Mesenchymal stem cell (in vitro differentiated cells and primary cell): ENCODE data around the gene ITGA2.
"Not testable (repeated sequence)": the region's sequence is repeated elsewhere in the genome, so short reads cannot be mapped to it uniquely, and the experiment has no call there.

Source experiments
- DNase-seq: peaks from one replicate; pipeline ENCODE4 v3.0.0-alpha.2; 2013
- H2AFZ ChIP-seq: one replicate; pipeline ENCODE4 v1.6.1; 2013; ENCODE audit warnings: low read depth, mild to moderate bottlenecking, control low read depth, inconsistent platforms, low read length, moderate library complexity
- H2AK5ac ChIP-seq: 2 replicates; pipeline ENCODE4 v1.6.1; 2013; ENCODE audit warnings: low read length, moderate library complexity, mild to moderate bottlenecking, inconsistent platforms; ENCODE audit not compliant: severe bottlenecking
- H2BK120ac ChIP-seq: one replicate; pipeline ENCODE4 v1.6.1; 2013; ENCODE audit warnings: low read depth, mild to moderate bottlenecking, inconsistent platforms, low read length, moderate library complexity
- H2BK12ac ChIP-seq, 2 experiments: one replicate each; pipeline ENCODE4 v1.6.1; 2013; ENCODE audit warnings: inconsistent platforms in 2 of 2, low read length in 2 of 2, mild to moderate bottlenecking in 2 of 2, moderate library complexity in 2 of 2, control low read depth in 1 of 2
- H2BK15ac ChIP-seq: one replicate; pipeline ENCODE4 v1.6.1; 2013; ENCODE audit warnings: mild to moderate bottlenecking, low read depth, inconsistent platforms; ENCODE audit not compliant: poor library complexity, severe bottlenecking
- H2BK5ac ChIP-seq: 2 replicates; pipeline ENCODE4 v1.6.1; 2013; ENCODE audit warnings: low read depth, mild to moderate bottlenecking, low read length, control low read depth, inconsistent platforms; ENCODE audit not compliant: poor library complexity, severe bottlenecking
- H3K14ac ChIP-seq, 2 experiments: one replicate each; pipeline ENCODE4 v1.6.1; 2013; ENCODE audit warnings: inconsistent platforms in 2 of 2, low read length in 2 of 2, control low read depth in 1 of 2, mild to moderate bottlenecking in 1 of 2, moderate library complexity in 1 of 2
- H3K18ac ChIP-seq, 2 experiments: one replicate each; pipeline ENCODE4 v1.6.1; 2013; ENCODE audit warnings: inconsistent platforms in 2 of 2, low read length in 2 of 2, control low read depth in 1 of 2, low read depth in 1 of 2, mild to moderate bottlenecking in 1 of 2
- H3K23ac ChIP-seq, 2 experiments: one replicate each; pipeline ENCODE4 v1.6.1; 2013; ENCODE audit warnings: inconsistent platforms in 2 of 2, low read length in 2 of 2, mild to moderate bottlenecking in 2 of 2, moderate library complexity in 2 of 2, control low read depth in 1 of 2
- H3K27ac ChIP-seq: 2 replicates; pipeline ENCODE4 v1.5.1; 2013; ENCODE audit warnings: mild to moderate bottlenecking, moderate library complexity, low read length, control low read depth, inconsistent platforms; ENCODE audit not compliant: poor library complexity, severe bottlenecking
- H3K27me3 ChIP-seq, 2 experiments: 2 replicates each; pipeline versions ENCODE4 v1.6.1 to v1.7.0; 2013; ENCODE audit warnings: low read length in 2 of 2, mild to moderate bottlenecking in 2 of 2, moderate library complexity in 2 of 2, control low read depth in 1 of 2, inconsistent platforms in 1 of 2; ENCODE audit not compliant: control insufficient read depth in 1 of 2, insufficient read depth in 1 of 2
- H3K36me3 ChIP-seq, 2 experiments: 2 replicates each; pipeline versions ENCODE4 v1.6.1 to v1.7.0; 2013; ENCODE audit warnings: low read length in 2 of 2, control low read depth in 1 of 2, inconsistent platforms in 1 of 2, low read depth in 1 of 2, mild to moderate bottlenecking in 1 of 2; ENCODE audit not compliant: insufficient read depth in 2 of 2, control insufficient read depth in 1 of 2
- H3K4ac ChIP-seq, 2 experiments: one replicate each; pipeline ENCODE4 v1.6.1; 2013; ENCODE audit warnings: inconsistent platforms in 2 of 2, low read length in 2 of 2, mild to moderate bottlenecking in 2 of 2, moderate library complexity in 2 of 2, control low read depth in 1 of 2, low read depth in 1 of 2
- H3K4me1 ChIP-seq: 2 replicates; pipeline ENCODE4 v1.6.1; 2013; ENCODE audit warnings: low read depth, low read length, control low read depth; ENCODE audit not compliant: control insufficient read depth, insufficient read depth
- H3K4me2 ChIP-seq: 2 replicates; pipeline ENCODE4 v1.6.1; 2013; ENCODE audit warnings: low read length, mild to moderate bottlenecking, inconsistent platforms; ENCODE audit not compliant: poor library complexity, severe bottlenecking
- H3K4me3 ChIP-seq, 2 experiments: 2 replicates each; pipeline versions ENCODE4 v1.5.1 to v1.7.0; 2013; ENCODE audit warnings: low read length in 2 of 2, mild to moderate bottlenecking in 2 of 2, control low read depth in 1 of 2, low read depth in 1 of 2; ENCODE audit not compliant: insufficient read depth in 1 of 2
- H3K79me1 ChIP-seq: replicated peaks from 2 replicates; pipeline ENCODE4 v1.6.1; 2013; ENCODE audit warnings: mild to moderate bottlenecking, control low read depth, low read length, inconsistent platforms; ENCODE audit not compliant: poor library complexity, severe bottlenecking
- H3K9ac ChIP-seq: 2 replicates; pipeline ENCODE4 v1.7.0; 2013; ENCODE audit warnings: mild to moderate bottlenecking, low read length, moderate library complexity
- H3K9me3 ChIP-seq: 2 replicates; pipeline ENCODE4 v1.7.0; 2013; ENCODE audit warnings: mild to moderate bottlenecking, low read length; ENCODE audit not compliant: control insufficient read depth
- H4K8ac ChIP-seq: one replicate; pipeline ENCODE4 v1.6.1; 2013; ENCODE audit warnings: inconsistent platforms, mild to moderate bottlenecking, low read length, moderate library complexity
- H4K91ac ChIP-seq: one replicate; pipeline ENCODE4 v1.6.1; 2013; ENCODE audit warnings: mild to moderate bottlenecking, low read length, inconsistent platforms
- WGBS: methylation state at CpG from one replicate; pipeline ENCODE4 v1.1.7; 2013; ENCODE audit warnings: mixed read lengths; 5-methylcytosine and 5-hydroxymethylcytosine counted together

ITGA2 gene

DNA sequence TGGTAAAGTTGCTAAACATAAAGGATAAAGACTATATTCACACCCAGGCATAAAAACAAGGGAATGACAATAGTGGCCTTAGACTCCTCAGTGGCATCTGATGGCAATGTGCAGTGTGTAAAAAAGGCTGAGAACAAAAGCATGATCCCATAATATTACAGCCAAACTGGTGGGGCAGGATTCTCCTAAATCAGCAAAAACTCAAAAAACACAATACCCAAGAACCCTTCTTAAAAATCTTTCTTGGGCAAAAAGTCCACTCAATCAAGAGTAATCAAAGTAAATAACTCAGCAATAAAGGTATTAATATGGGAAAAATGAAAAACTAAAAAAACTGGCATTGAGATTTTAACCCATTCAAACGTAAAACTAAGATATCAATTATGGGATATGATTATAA, 122.0 kb downstream of the ITGA2 start:
- Histone ChIP-seq H3K9ac (peak overlapping the region; percentile 87), H3K4me3 (peak overlapping the region in 1 of 2 experiments; percentile 88), H2AFZ (no peak overlapping the region), H3K9me3 (no peaks in the 10 kb centered on the region), H3K4ac (no peak overlapping the region), H4K8ac (no peak overlapping the region), H3K14ac (no peak overlapping the region), H2BK5ac (no peak overlapping the region), H2BK120ac (no peak overlapping the region), H2BK12ac (no peak overlapping the region), H3K4me2 (no peak overlapping the region), H2AK5ac (no peak overlapping the region), H3K27ac (no peak overlapping the region), H3K18ac (no peak overlapping the region), H3K36me3 (peaks cover 0 to 17% of the 10 kb centered on the region in 2 experiments), H2BK15ac (no peak overlapping the region), H3K4me1 (no peaks in the 10 kb centered on the region), H3K79me1 (peaks cover 7% of the 10 kb centered on the region), H3K27me3 (no peaks in the 10 kb centered on the region), H3K23ac (no peak overlapping the region), H4K91ac (no peak overlapping the region)
- WGBS: no CpG with 5 or more reads among the region's 1 CpG
- no peak for DNase-seq

DNA sequence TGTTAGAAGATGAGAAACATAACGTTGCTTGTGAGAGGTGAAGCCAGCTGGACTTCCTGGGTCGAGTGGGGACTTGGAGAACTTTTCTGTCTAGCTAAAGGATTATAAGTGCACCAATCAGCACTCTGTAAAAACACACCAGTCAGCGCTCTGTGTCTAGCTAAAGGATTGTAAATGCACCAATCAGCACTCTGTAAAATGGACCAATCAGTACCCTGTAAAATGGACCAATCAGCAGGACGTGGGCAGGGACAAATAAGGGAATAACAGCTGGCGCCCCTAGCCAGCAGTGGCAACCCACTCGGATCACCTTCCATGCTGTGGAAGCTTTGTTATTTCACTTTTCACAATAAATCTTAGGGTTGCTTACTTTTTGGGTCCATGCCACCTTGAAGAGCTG, 123.2 kb downstream of the ITGA2 start:
- not testable (repeated sequence) for H3K27me3 ChIP-seq, H3K9ac ChIP-seq, H3K4me1 ChIP-seq, H4K8ac ChIP-seq, H3K27ac ChIP-seq, H3K9me3 ChIP-seq, H3K23ac ChIP-seq, H3K4me3 ChIP-seq, H2BK5ac ChIP-seq, DNase-seq, H3K14ac ChIP-seq, H2BK12ac ChIP-seq, H2AK5ac ChIP-seq, H2BK15ac ChIP-seq, H3K4ac ChIP-seq, H3K18ac ChIP-seq, H2BK120ac ChIP-seq, H3K79me1 ChIP-seq, H3K4me2 ChIP-seq, H4K91ac ChIP-seq, H2AFZ ChIP-seq, H3K36me3 ChIP-seq
- 95% methylated on average over 5 of the region's 6 CpGs for WGBS

DNA sequence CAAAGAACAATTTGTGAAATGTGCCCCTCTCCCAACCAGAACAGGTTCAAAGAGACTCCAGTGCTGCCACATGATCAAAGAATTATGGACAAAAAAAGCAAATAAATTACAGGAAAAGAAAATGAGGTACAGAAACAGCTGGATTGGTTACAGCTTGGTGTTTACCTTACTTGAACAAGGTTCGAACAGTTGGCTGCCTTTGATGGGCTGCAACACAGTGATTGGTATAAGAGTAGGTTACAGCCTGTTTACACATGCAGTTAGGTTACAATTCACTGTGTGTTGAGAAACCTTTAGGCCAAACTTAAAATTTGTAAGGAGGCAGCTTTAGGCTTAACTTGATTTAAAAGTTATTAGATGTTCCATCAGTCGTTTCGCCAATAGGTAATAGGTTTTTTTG, 123.8 kb downstream of the ITGA2 start:
- H2AFZ ChIP-seq: no peak overlapping the region
- H4K8ac ChIP-seq: no peak overlapping the region
- H3K27ac ChIP-seq: no peak overlapping the region
- no peaks in the 10 kb centered on the region for H3K4me1 ChIP-seq
- no peak overlapping the region for H3K4me3 ChIP-seq
- no peaks in the 10 kb centered on the region for H3K27me3 ChIP-seq
- H3K23ac ChIP-seq: no peak overlapping the region
- no peak overlapping the region for H4K91ac ChIP-seq
- H2BK15ac ChIP-seq: no peak overlapping the region
- DNase-seq: no peak
- 93% methylated on average over 1 of the region's 3 CpGs for WGBS
- no peak overlapping the region for H3K9ac ChIP-seq
- H2BK5ac ChIP-seq: no peak overlapping the region
- no peak overlapping the region for H2BK120ac ChIP-seq
- peaks cover 3% of the 10 kb centered on the region for H3K79me1 ChIP-seq
- no peak overlapping the region for H2BK12ac ChIP-seq
- H3K4me2 ChIP-seq: no peak overlapping the region
- H3K14ac ChIP-seq: no peak overlapping the region
- no peaks in the 10 kb centered on the region for H3K9me3 ChIP-seq
- H3K36me3 ChIP-seq: peaks cover 0 to 3% of the 10 kb centered on the region in 2 experiments
- H2AK5ac ChIP-seq: no peak overlapping the region
- no peak overlapping the region for H3K18ac ChIP-seq
- no peak overlapping the region for H3K4ac ChIP-seq

DNA sequence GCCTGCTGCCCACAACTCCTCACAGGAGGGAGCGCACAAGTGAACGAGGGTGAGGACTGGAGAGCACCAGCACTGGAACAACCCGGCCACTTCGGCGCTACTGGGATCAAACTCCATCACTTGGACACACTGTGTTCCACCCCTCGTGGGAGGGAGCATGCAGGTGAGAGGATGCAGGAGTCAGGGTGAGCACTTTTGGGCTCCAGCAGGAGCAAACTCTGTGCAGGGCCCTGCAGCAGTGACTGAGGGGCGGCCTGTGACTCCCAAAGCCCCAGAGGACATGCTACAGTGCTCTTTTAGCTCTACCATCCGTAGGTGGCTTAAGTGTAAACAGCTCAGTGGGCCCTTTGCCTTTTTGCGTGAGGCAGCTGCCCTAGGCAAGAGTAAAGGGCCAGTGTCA, 124.8 kb downstream of the ITGA2 start:
- Histone ChIP-seq H3K9ac (no peak overlapping the region), H2BK5ac (no peak overlapping the region), H3K79me1 (peaks cover 3% of the 10 kb centered on the region), H3K4me2 (no peak overlapping the region), H3K4ac (no peak overlapping the region), H2AFZ (no peak overlapping the region), H4K91ac (no peak overlapping the region), H3K14ac (no peak overlapping the region), H3K4me3 (no peak overlapping the region), H2AK5ac (no peak overlapping the region), H3K27ac (no peak overlapping the region), H3K27me3 (no peaks in the 10 kb centered on the region), H4K8ac (no peak overlapping the region), H3K4me1 (no peaks in the 10 kb centered on the region), H2BK12ac (peak overlapping the region in 1 of 2 experiments; percentile 21), H3K23ac (no peak overlapping the region), H3K9me3 (no peaks in the 10 kb centered on the region), H3K18ac (no peak overlapping the region), H3K36me3 (peaks cover 0 to 3% of the 10 kb centered on the region in 2 experiments), H2BK120ac (no peak overlapping the region), H2BK15ac (no peak overlapping the region)
- no peak for DNase-seq
- 92% methylated on average over 8 of the region's 9 CpGs for WGBS
